ENCODE data around the gene BHLHA15. TPM values are rescaled to one million over a fixed set of nuclear protein-coding genes. Genes with fewer than 3 reads are reported as not detected.

BHLHA15 gene
- total RNA-seq, 1 donor from 2014 or later = not detected

DNA sequence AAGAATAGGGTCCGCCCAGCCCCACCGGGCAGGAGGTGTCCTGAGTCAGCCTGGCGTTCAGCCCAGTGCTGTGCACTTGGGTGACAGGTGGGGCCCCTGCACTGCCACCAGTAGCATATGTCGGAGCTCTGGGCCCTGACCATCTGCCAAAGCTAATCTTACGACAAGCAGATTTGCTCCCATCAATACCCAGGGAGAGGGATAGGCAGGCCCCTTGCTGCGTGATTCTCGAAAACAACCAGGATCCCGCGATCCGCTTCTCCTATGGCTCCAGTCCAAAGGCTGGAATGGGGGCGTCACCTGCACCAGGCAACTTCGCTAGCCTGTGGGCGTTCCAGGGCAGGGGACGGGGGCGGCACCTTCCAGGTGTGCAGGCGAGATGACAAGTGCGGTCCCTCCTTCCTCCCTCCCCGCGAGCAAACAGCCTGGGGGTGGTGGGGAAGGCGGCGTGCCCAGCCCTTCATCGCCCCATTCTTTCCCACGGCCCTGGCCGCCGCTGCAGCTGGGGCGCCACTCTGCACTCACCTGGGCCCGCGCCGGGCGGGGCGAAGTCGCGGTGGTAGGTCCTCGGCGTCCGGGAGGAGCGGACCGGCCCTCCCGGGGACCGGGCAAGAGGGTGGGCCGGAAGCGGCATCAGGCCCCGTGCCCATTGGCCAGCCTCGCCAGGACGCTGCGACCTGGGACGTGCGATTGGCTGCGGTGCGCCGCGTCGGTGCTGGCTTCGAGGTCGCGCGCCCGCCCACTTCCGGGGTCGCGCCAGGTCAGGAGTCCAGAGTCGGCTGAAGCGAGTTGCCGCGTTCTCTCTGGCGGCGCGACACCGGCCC lies 40.6 kb downstream of the BHLHA15 start, which contains the start of gene TECPR1:
TSS of gene TECPR1 (minus strand) at position 632 of the 824 bp plus-strand sequence. CDS start 6,086 bp downstream, outside the sequence.
- Histone ChIP-seq H3K27me3 (ENCODE audit: low read depth) (no peaks in the 10 kb centered on the region), H3K27ac (replicated peaks) (peak within 1 kb of the TSS; percentile 91), H3K36me3 (peaks cover 11% of the 10 kb centered on the region), H3K4me3 (peak within 1 kb of the TSS; percentile 90), H3K4me1 (peaks cover 63% of the 10 kb centered on the region), H3K9me3 (replicated peaks) (no peaks in the 10 kb centered on the region)
- TF ChIP-seq, protein P1, sequence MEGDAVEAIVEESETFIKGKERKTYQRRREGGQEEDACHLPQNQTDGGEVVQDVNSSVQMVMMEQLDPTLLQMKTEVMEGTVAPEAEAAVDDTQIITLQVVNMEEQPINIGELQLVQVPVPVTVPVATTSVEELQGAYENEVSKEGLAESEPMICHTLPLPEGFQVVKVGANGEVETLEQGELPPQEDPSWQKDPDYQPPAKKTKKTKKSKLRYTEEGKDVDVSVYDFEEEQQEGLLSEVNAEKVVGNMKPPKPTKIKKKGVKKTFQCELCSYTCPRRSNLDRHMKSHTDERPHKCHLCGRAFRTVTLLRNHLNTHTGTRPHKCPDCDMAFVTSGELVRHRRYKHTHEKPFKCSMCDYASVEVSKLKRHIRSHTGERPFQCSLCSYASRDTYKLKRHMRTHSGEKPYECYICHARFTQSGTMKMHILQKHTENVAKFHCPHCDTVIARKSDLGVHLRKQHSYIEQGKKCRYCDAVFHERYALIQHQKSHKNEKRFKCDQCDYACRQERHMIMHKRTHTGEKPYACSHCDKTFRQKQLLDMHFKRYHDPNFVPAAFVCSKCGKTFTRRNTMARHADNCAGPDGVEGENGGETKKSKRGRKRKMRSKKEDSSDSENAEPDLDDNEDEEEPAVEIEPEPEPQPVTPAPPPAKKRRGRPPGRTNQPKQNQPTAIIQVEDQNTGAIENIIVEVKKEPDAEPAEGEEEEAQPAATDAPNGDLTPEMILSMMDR (IDR thresholded peaks at IDR 0.05; ENCODE audit: borderline replicate concordance) = no peak
- intact Hi-C loops (cut with micrococcal nuclease) = no loop called here
- DNase-seq = peak; percentile 97

GRCh38 chr7:98252425-98253054 lies 41.3 kb downstream of the BHLHA15 start:
- H3K36me3 ChIP-seq = peaks cover 13% of the 10 kb centered on the region
- DNase-seq = no peak
- H3K9me3 ChIP-seq (replicated peaks) = no peaks in the 10 kb centered on the region
- peak overlapping the region; percentile 91 for H3K27ac ChIP-seq (replicated peaks)
- intact Hi-C loops (cut with micrococcal nuclease) = no loop called here
- no peaks in the 10 kb centered on the region for H3K27me3 ChIP-seq (ENCODE audit: low read depth)
- TF ChIP-seq, protein P1 (IDR thresholded peaks at IDR 0.05; ENCODE audit: borderline replicate concordance) = no peak
- peaks cover 58% of the 10 kb centered on the region for H3K4me1 ChIP-seq
- H3K4me3 ChIP-seq = peak overlapping the region; percentile 90

DNA sequence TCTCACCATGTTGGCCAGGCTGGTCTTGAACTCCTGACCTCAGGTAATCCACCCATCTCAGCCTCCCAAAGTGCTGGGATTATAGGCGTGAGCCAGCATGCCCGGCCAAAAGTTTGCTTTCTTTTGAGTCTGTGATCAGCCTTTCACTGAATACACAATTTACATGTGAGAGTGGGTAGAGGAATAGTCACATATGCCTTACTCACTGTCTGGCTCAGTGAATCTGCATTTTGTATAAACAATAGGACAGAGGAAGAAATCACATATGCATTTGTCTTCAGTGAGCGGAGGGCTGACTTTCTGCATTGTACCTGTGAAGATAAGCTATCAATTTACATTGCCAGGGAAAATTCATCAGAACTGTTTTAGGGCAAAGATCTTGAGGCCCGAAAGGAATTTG lies 43.3 kb downstream of the BHLHA15 start:
- H3K27me3 ChIP-seq (ENCODE audit: low read depth) = no peaks in the 10 kb centered on the region
- TF ChIP-seq, protein P1 (IDR thresholded peaks at IDR 0.05; ENCODE audit: borderline replicate concordance) = no peak
- no peak overlapping the region for H3K4me3 ChIP-seq
- no peak overlapping the region for H3K27ac ChIP-seq (replicated peaks)
- peaks cover 17% of the 10 kb centered on the region for H3K36me3 ChIP-seq
- no peak for DNase-seq
- peaks cover 38% of the 10 kb centered on the region for H3K4me1 ChIP-seq
- intact Hi-C loops (cut with micrococcal nuclease) = no loop called here
- no peaks in the 10 kb centered on the region for H3K9me3 ChIP-seq (replicated peaks)

GRCh38 chr7:98254951-98255610 lies 43.8 kb downstream of the BHLHA15 start:
- TF ChIP-seq, protein P1 (IDR thresholded peaks at IDR 0.05; ENCODE audit: borderline replicate concordance) = no peak
- peaks cover 33% of the 10 kb centered on the region for H3K4me1 ChIP-seq
- no peaks in the 10 kb centered on the region for H3K27me3 ChIP-seq (ENCODE audit: low read depth)
- no peak overlapping the region for H3K27ac ChIP-seq (replicated peaks)
- intact Hi-C loops (cut with micrococcal nuclease) = no loop called here
- no peak for DNase-seq
- peaks cover 17% of the 10 kb centered on the region for H3K36me3 ChIP-seq
- no peak overlapping the region for H3K4me3 ChIP-seq
- no peaks in the 10 kb centered on the region for H3K9me3 ChIP-seq (replicated peaks)

GRCh38 chr7:98256431-98256830 lies 45.2 kb downstream of the BHLHA15 start:
- DNase-seq = no peak
- TF ChIP-seq, protein P1 (IDR thresholded peaks at IDR 0.05; ENCODE audit: borderline replicate concordance) = no peak
- intact Hi-C loops (cut with micrococcal nuclease) = no loop called here
- H3K4me1 ChIP-seq = peaks cover 19% of the 10 kb centered on the region
- H3K9me3 ChIP-seq (replicated peaks) = no peaks in the 10 kb centered on the region
- no peak overlapping the region for H3K27ac ChIP-seq (replicated peaks)
- H3K36me3 ChIP-seq = peaks cover 26% of the 10 kb centered on the region
- H3K4me3 ChIP-seq = no peak overlapping the region
- H3K27me3 ChIP-seq (ENCODE audit: low read depth) = no peaks in the 10 kb centered on the region
